Uterus (tissue), 4 donors: Measurements from ENCODE around the gene TLE5. TPM values are rescaled to one million over a fixed set of nuclear protein-coding genes. Genes with fewer than 3 reads are reported as not detected.

ENCODE experiments used
- DNase-seq, 2 donors: peaks; one replicate each; pipeline ENCODE4 v3.0.0-alpha.2; 2019 to 2020
- H3K27ac ChIP-seq, 2 donors: fragments of 200-600 bp; sonication (generic); 1 replicate in 1 of 2; 2 replicates in 1 of 2; pipeline ENCODE4 v1.5.1; 2016 to 2018
- H3K27me3 ChIP-seq, 2 donors: fragments of 200-600 bp; sonication (generic); one replicate each; pipeline ENCODE4 v1.5.1; 2018 to 2019; ENCODE audit warnings: control low read depth in 1 of 2
- H3K36me3 ChIP-seq, 2 donors: fragments of 200-600 bp; sonication (generic); one replicate each; pipeline ENCODE4 v1.5.1; 2019; ENCODE audit warnings: control low read depth in 1 of 2
- H3K4me1 ChIP-seq, 2 donors: fragments of 200-600 bp; sonication (generic); one replicate each; pipeline ENCODE4 v1.5.1; 2018 to 2019; ENCODE audit warnings: control low read depth in 1 of 2
- H3K4me3 ChIP-seq, 2 donors: fragments of 200-600 bp; sonication (generic); 1 replicate in 1 of 2; 2 replicates in 1 of 2; pipeline ENCODE4 v1.5.1; 2018 to 2019; ENCODE audit warnings: mild to moderate bottlenecking in 1 of 2
- H3K9me3 ChIP-seq, 2 donors: fragments of 200-600 bp; sonication (generic); one replicate each; pipeline ENCODE4 v1.5.1; 2019; ENCODE audit warnings: control low read depth in 1 of 2
- CTCF ChIP-seq, 4 experiments: fragments of 200-600 bp in 2 of 4; fragments of 450-650 bp in 2 of 4; sonication (generic) in 2 of 4; IDR thresholded peaks; one replicate each; pipeline ENCODE4 v1.5.1; 2016 to 2019; ENCODE audit warnings: antibody characterized with exemption in 4 of 4, mild to moderate bottlenecking in 2 of 4, moderate library complexity in 1 of 4
- POLR2A ChIP-seq, 2 donors: fragments of 450-650 bp; IDR thresholded peaks; one replicate each; pipeline ENCODE4 v1.6.1; 2016; ENCODE audit warnings: antibody characterized with exemption in 2 of 2, mild to moderate bottlenecking in 1 of 2, moderate library complexity in 1 of 2
- intact Hi-C: fragments of 100-400 bp; cut with DNase I; formaldehyde crosslinking; loops from one replicate; pipeline ENCODE4 v1.15.1; 2023; ENCODE audit warnings: low total_unique reads
- total RNA-seq, 4 donors: library from RNA; depleted of rRNA in 3 of 4; stranded (reverse); fragments of >200 nt in 3 of 4; gene quantifications; one replicate each; pipeline versions ENCODE4 v1.1.0 to v1.2.4, GENCODE V29; 2014 to 2023
- donor health status: DM: yes; HTN: yes; CAD: no.

TLE5 gene
- total RNA-seq, 4 donors from 2014 or later: 86.1 to 644 (median 429) TPM

- H3K4me3 ChIP-seq: no peak overlapping the region
- H3K27me3 ChIP-seq: no peaks in the 10 kb centered on the region
- no peak for TF ChIP-seq POLR2A (IDR thresholded peaks at IDR 0.05)
- peak; percentile 6 to 33 (median 15) for TF ChIP-seq CTCF (IDR thresholded peaks at IDR 0.05)
- no peaks in the 10 kb centered on the region for H3K9me3 ChIP-seq
- peak in 1 of 2 donors; percentile 48 for DNase-seq
- H3K4me1 ChIP-seq: no peaks in the 10 kb centered on the region
- intact Hi-C loops: no loop called here
- no peaks in the 10 kb centered on the region for H3K36me3 ChIP-seq
- no peak overlapping the region for H3K27ac ChIP-seq
Observed at GRCh38 chr19:3073931-3074595, 11.8 kb upstream of the TLE5 start.

DNA sequence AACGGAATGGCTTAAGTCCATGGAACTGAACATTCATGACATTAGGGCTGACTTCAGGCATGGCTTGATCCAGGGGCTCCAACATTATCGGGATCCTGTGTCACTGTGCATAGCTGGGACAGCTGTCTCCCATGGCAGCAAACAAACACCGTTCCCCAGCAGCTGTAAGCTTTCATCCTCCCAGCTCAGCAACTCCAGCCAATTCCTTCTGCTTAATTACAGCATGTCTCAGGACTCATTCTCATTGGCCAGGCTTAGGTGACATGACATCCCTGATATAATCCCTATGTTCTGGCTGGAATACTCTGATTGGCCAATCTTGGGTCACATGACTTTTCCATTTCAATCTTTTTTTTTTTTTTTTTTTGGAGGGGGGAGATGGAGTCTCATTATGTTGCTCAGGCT, 10.9 kb upstream of the TLE5 start:
- no peak overlapping the region for H3K27ac ChIP-seq
- TF ChIP-seq CTCF (IDR thresholded peaks at IDR 0.05) (no peak), POLR2A (IDR thresholded peaks at IDR 0.05) (no peak)
- no peaks in the 10 kb centered on the region for H3K4me1 ChIP-seq
- H3K4me3 ChIP-seq: no peak overlapping the region
- H3K36me3 ChIP-seq: no peaks in the 10 kb centered on the region
- H3K9me3 ChIP-seq: no peaks in the 10 kb centered on the region
- DNase-seq: peak in 1 of 2 donors; percentile 59
- no peaks in the 10 kb centered on the region for H3K27me3 ChIP-seq
- intact Hi-C loops: no loop called here

GRCh38 chr19:3071768-3072167, 9.5 kb upstream of the TLE5 start:
- Histone ChIP-seq H3K4me3 (no peak overlapping the region), H3K4me1 (no peaks in the 10 kb centered on the region), H3K36me3 (no peaks in the 10 kb centered on the region), H3K9me3 (no peaks in the 10 kb centered on the region), H3K27me3 (no peaks in the 10 kb centered on the region), H3K27ac (no peak overlapping the region)
- DNase-seq: no peak
- TF ChIP-seq POLR2A (IDR thresholded peaks at IDR 0.05) (no peak), CTCF (IDR thresholded peaks at IDR 0.05) (no peak)
- intact Hi-C loops: no loop called here

- Histone ChIP-seq H3K27me3 (no peaks in the 10 kb centered on the region), H3K36me3 (no peaks in the 10 kb centered on the region), H3K27ac (no peak overlapping the region), H3K4me3 (no peak overlapping the region), H3K9me3 (no peaks in the 10 kb centered on the region), H3K4me1 (no peaks in the 10 kb centered on the region)
- TF ChIP-seq CTCF (IDR thresholded peaks at IDR 0.05) (no peak), POLR2A (IDR thresholded peaks at IDR 0.05) (no peak)
- intact Hi-C loops: no loop called here
- DNase-seq: no peak
Observed at GRCh38 chr19:3068071-3068470, 5.8 kb upstream of the TLE5 start.

DNA sequence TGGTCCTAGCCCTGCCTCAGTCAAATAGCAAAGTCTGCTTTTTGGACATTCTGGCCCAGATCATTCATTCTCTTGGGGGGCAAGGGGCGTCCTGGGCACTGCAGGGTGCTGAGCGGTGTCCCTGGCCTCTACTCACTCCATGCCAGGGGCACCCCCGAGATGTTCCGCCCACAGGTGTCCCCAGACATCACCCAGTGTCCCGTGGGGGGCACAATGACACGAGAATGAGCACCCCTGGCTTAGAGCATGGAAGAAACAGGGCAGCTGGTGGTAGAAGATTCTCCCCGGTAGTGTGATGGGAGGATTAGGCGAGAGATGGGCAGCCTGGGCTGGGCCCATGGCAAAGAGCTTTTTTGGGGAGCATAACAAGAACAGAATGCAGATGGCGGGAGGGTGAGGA, 5.3 kb upstream of the TLE5 start:
- intact Hi-C loops: no loop called here

More for the DNA sequence above, 5.3 kb upstream of the TLE5 start:
- no peak for TF ChIP-seq CTCF (IDR thresholded peaks at IDR 0.05)
- no peak for TF ChIP-seq POLR2A (IDR thresholded peaks at IDR 0.05)
- no peak overlapping the region for H3K27ac ChIP-seq
- DNase-seq: no peak
- no peak overlapping the region for H3K4me3 ChIP-seq
- H3K9me3 ChIP-seq: no peaks in the 10 kb centered on the region
- H3K36me3 ChIP-seq: no peaks in the 10 kb centered on the region
- peaks cover 0 to 4% of the 10 kb centered on the region in 2 donors for H3K4me1 ChIP-seq
- H3K27me3 ChIP-seq: no peaks in the 10 kb centered on the region
